Measurements from ENCODE around the gene ALG8.

Gene ALG8

GRCh38 chr11:78160557-78160956 is 21.1 kb upstream of the ALG8 start:
- no peak for DNase-seq (ENCODE audit: low read depth in 1 of 2, low spot score in 1 of 2)

GRCh38 chr11:78158987-78159652 is 19.7 kb upstream of the ALG8 start:
- DNase-seq (ENCODE audit: low read depth in 1 of 2, low spot score in 1 of 2), result no peak

GRCh38 chr11:78156127-78156844 is 16.9 kb upstream of the ALG8 start:
- no peak for DNase-seq (ENCODE audit: low read depth in 1 of 2, low spot score in 1 of 2)

- no peak for DNase-seq (ENCODE audit: low read depth in 1 of 2, low spot score in 1 of 2)
Observed at GRCh38 chr11:78151804-78152203, 12.4 kb upstream of the ALG8 start.

- no peak for DNase-seq (ENCODE audit: low read depth in 1 of 2, low spot score in 1 of 2)
Observed at GRCh38 chr11:78150754-78151153, 11.3 kb upstream of the ALG8 start.

GRCh38 chr11:78150346-78150745 is 10.9 kb upstream of the ALG8 start:
- DNase-seq (ENCODE audit: low read depth in 1 of 2, low spot score in 1 of 2), result no peak

GRCh38 chr11:78149646-78150045 is 10.2 kb upstream of the ALG8 start:
- DNase-seq (ENCODE audit: low read depth in 1 of 2, low spot score in 1 of 2), result no peak

GRCh38 chr11:78147807-78148206 is 8.4 kb upstream of the ALG8 start:
- no peak for DNase-seq (ENCODE audit: low read depth in 1 of 2, low spot score in 1 of 2)

- DNase-seq (ENCODE audit: low read depth in 1 of 2, low spot score in 1 of 2), result no peak
Observed at GRCh38 chr11:78145511-78146025, 6.1 kb upstream of the ALG8 start.

- DNase-seq (ENCODE audit: low read depth in 1 of 2, low spot score in 1 of 2), result no peak
Observed at GRCh38 chr11:78140392-78141077, 1.1 kb upstream of the ALG8 start.

- DNase-seq (ENCODE audit: low read depth in 1 of 2, low spot score in 1 of 2), result peak in 1 of 2 donors; percentile 30
Observed at GRCh38 chr11:78138694-78139421, 568 bp downstream of the ALG8 start.

- DNase-seq (ENCODE audit: low read depth in 1 of 2, low spot score in 1 of 2), result no peak
Observed at GRCh38 chr11:78138291-78138690, 1.1 kb downstream of the ALG8 start.

- no peak for DNase-seq (ENCODE audit: low read depth in 1 of 2, low spot score in 1 of 2)
Observed at GRCh38 chr11:78132475-78132874, 7.0 kb downstream of the ALG8 start.

- DNase-seq (ENCODE audit: low read depth in 1 of 2, low spot score in 1 of 2), result no peak
Observed at GRCh38 chr11:78131956-78132355, 7.5 kb downstream of the ALG8 start.

- DNase-seq (ENCODE audit: low read depth in 1 of 2, low spot score in 1 of 2), result no peak
Observed at GRCh38 chr11:78127403-78127802, 12.0 kb downstream of the ALG8 start.

GRCh38 chr11:78112582-78113275 is 26.7 kb downstream of the ALG8 start:
- DNase-seq (ENCODE audit: low read depth in 1 of 2, low spot score in 1 of 2), result no peak

- no peak for DNase-seq (ENCODE audit: low read depth in 1 of 2, low spot score in 1 of 2)
Observed at GRCh38 chr11:78111298-78111697, 28.1 kb downstream of the ALG8 start.

- no peak for DNase-seq (ENCODE audit: low read depth in 1 of 2, low spot score in 1 of 2)
Observed at GRCh38 chr11:78110830-78111229, 28.6 kb downstream of the ALG8 start.

- DNase-seq (ENCODE audit: low read depth in 1 of 2, low spot score in 1 of 2), result no peak
Observed at GRCh38 chr11:78110351-78110750, 29.1 kb downstream of the ALG8 start.

- DNase-seq (ENCODE audit: low read depth in 1 of 2, low spot score in 1 of 2), result no peak
Observed at GRCh38 chr11:78109081-78110015, 30.1 kb downstream of the ALG8 start.

Measured in activated CD4-positive, alpha-beta T cell treated with anti-CD3 and anti-CD28 coated beads, Interleukin-2, amount 50 U/mL, for 24 hours (primary cell).